Lung (tissue), 12 donors: Measurements from ENCODE around the gene LONP2. TPM values are rescaled to one million over a fixed set of nuclear protein-coding genes. Genes with fewer than 3 reads are reported as not detected.

Experiments used
- ATAC-seq: fragments of 200-7000 bp; cut with Tn5 transposase; one replicate; pipeline ENCODE4 v1.9.1; 2020; ENCODE audit warnings: moderate number of reproducible peaks; ENCODE audit not compliant: insufficient read depth, low FRiP score
- DNase-seq, 3 donors: peaks; one replicate each; pipeline ENCODE4 v3.0.0-alpha.2; 2013 to 2017
- H3K27ac ChIP-seq, 2 donors: one replicate each; pipeline ENCODE4 v1.5.1; 2013; ENCODE audit warnings: mild to moderate bottlenecking in 2 of 2, moderate library complexity in 2 of 2, control low read depth in 1 of 2, inconsistent platforms in 1 of 2, low read depth in 1 of 2, low read length in 1 of 2
- H3K27me3 ChIP-seq, 3 donors: one replicate each; pipeline ENCODE4 v1.5.1; 2013; ENCODE audit warnings: low read length in 2 of 3; ENCODE audit not compliant: control insufficient read depth in 3 of 3, insufficient read depth in 3 of 3
- H3K36me3 ChIP-seq, 4 donors: one replicate each; pipeline ENCODE4 v1.5.1; 2013; ENCODE audit warnings: low read length in 4 of 4, mild to moderate bottlenecking in 1 of 4, moderate library complexity in 1 of 4; ENCODE audit not compliant: control insufficient read depth in 4 of 4, insufficient read depth in 4 of 4
- H3K4me1 ChIP-seq, 5 donors: one replicate each; pipeline ENCODE4 v1.5.1; 2013; ENCODE audit warnings: low read length in 5 of 5, mild to moderate bottlenecking in 2 of 5, moderate library complexity in 1 of 5; ENCODE audit not compliant: control insufficient read depth in 5 of 5, insufficient read depth in 5 of 5
- H3K4me3 ChIP-seq: one replicate; pipeline ENCODE4 v1.5.1; 2013; ENCODE audit warnings: mild to moderate bottlenecking, control low read depth, moderate library complexity
- H3K9ac ChIP-seq, 2 donors: one replicate each; pipeline ENCODE4 v1.5.1; 2013; ENCODE audit warnings: low read length in 2 of 2, control low read depth in 1 of 2; ENCODE audit not compliant: insufficient read depth in 1 of 2
- H3K9me3 ChIP-seq, 4 donors: one replicate each; pipeline ENCODE4 v1.5.1; 2013; ENCODE audit warnings: low read length in 3 of 4, mild to moderate bottlenecking in 1 of 4, moderate library complexity in 1 of 4; ENCODE audit not compliant: control insufficient read depth in 4 of 4, insufficient read depth in 3 of 4
- WGBS, 2 donors: extraction: QIAGEN DNeasy Blood & Tissue Kit; methylation state at CpG; one replicate each; pipeline ENCODE4 v1.1.7; 2013; 5-methylcytosine and 5-hydroxymethylcytosine counted together
- polyA plus RNA-seq, 2 donors: library from polyadenylated mRNA; stranded (reverse); fragments of 200-250 nt; gene quantifications; one replicate each; pipeline ENCODE4 v1.2.1, GENCODE V29; 2013
- total RNA-seq, 2 donors: library from RNA; depleted of rRNA in 1 of 2; stranded (reverse); fragments of >200 nt in 1 of 2; gene quantifications; one replicate each; pipeline ENCODE4 v1.2.1, GENCODE V29; 2014 to 2021
- TF ChIP-seq, protein P1 (sequence below): IDR thresholded peaks from 2 replicates; pipeline ENCODE4 v1.5.1; 2012; ENCODE audit warnings: mild to moderate bottlenecking; ENCODE audit errors: control extremely low read depth, extremely low read depth
- donor health status: control.
- donor health status: control.
- donor health status: Bipolar disorder and iron deficiency.
- donor health status: healthy.
- donor health status: DM: yes; HTN: yes; CAD: no.

LONP2 gene
- total and polyA plus RNA-seq, 4 donors: 20.7 to 81.5 (median 46.1) TPM

DNA sequence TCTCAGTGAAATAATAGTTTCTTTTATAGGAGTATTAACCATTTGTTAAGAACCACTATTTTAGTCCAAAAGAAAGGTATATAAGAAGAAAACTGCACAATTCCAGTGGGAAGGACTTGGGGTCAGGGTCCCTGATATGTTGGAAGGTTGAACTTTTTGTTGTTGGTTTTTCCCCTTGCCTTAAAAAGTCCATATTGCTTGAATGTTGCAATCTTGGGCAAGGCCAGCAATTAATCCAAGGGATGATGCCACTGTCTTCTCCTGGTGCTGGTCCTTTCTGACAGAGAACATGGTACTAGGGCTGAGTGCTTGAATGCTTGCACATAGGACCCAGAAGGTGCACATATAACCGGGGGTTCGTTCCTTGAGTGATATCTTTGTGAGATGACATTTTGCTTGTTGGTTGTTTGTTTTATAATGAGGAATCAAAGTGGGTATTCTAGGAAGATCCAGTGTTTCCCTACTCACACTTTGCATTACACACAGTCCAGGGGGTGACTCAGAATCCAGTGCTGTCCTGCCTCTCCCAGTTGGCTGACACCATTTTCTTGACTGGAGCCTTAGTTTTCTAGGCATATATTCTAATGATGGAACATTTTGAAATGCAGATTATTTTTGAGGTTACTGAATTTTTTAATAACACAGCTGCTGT lies 86.2 kb downstream of the LONP2 start:
- H3K27ac ChIP-seq: no peak overlapping the region
- WGBS, 2 donors: 96 to 100% methylated on average over 2 of the region's 2 CpGs
- ATAC-seq: no peak

GRCh38 chr16:48330841-48331192 lies 86.7 kb downstream of the LONP2 start:
- Histone ChIP-seq H3K9me3 (no peaks in the 10 kb centered on the region), H3K4me1 (no peaks in the 10 kb centered on the region), H3K27ac (no peak overlapping the region), H3K9ac (no peak overlapping the region), H3K4me3 (no peak overlapping the region), H3K36me3 (peaks cover 6 to 19% (median 8%) of the 10 kb centered on the region in 4 donors), H3K27me3 (no peaks in the 10 kb centered on the region)
- ATAC-seq (no peak), DNase-seq (no peak)
- WGBS, 2 donors: 15 to 26% methylated on average over 3 of the region's 3 CpGs
- TF ChIP-seq, protein P1, sequence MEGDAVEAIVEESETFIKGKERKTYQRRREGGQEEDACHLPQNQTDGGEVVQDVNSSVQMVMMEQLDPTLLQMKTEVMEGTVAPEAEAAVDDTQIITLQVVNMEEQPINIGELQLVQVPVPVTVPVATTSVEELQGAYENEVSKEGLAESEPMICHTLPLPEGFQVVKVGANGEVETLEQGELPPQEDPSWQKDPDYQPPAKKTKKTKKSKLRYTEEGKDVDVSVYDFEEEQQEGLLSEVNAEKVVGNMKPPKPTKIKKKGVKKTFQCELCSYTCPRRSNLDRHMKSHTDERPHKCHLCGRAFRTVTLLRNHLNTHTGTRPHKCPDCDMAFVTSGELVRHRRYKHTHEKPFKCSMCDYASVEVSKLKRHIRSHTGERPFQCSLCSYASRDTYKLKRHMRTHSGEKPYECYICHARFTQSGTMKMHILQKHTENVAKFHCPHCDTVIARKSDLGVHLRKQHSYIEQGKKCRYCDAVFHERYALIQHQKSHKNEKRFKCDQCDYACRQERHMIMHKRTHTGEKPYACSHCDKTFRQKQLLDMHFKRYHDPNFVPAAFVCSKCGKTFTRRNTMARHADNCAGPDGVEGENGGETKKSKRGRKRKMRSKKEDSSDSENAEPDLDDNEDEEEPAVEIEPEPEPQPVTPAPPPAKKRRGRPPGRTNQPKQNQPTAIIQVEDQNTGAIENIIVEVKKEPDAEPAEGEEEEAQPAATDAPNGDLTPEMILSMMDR: no peak

More for the DNA sequence above, 86.2 kb downstream of the LONP2 start:
- DNase-seq: no peak
- Histone ChIP-seq H3K9me3 (no peaks in the 10 kb centered on the region), H3K4me3 (no peak overlapping the region), H3K27me3 (no peaks in the 10 kb centered on the region), H3K9ac (no peak overlapping the region), H3K36me3 (peaks cover 6 to 15% (median 8%) of the 10 kb centered on the region in 4 donors), H3K4me1 (no peaks in the 10 kb centered on the region)
- TF ChIP-seq, protein P1: no peak

DNA sequence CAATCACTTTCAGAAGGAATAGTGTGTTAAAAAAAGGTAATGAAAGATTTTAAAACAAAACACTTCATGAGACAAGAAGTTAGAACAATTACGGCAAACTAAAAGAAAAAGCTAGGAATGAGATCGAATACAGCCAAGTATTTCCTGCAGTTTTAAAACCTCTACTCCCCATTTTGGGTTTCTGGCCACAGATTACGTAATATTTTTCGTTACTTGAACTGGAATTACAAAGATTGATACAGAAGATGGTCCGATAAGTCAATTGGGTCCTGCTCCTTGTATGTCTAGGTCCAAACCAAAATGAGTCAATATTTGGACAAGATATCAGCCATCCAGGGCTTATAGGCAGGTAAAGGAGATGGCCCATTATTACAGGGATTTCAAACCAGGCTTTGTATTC lies 88.9 kb downstream of the LONP2 start:
- WGBS, 2 donors: 70 to 87% methylated on average over 5 of the region's 5 CpGs
- H3K9ac ChIP-seq: no peak overlapping the region
- H3K4me3 ChIP-seq: no peak overlapping the region
- H3K36me3 ChIP-seq: peaks cover 8 to 22% (median 10%) of the 10 kb centered on the region in 4 donors
- TF ChIP-seq, protein P1: no peak
- no peaks in the 10 kb centered on the region for H3K27me3 ChIP-seq
- H3K4me1 ChIP-seq: no peaks in the 10 kb centered on the region
- no peaks in the 10 kb centered on the region for H3K9me3 ChIP-seq
- no peak overlapping the region for H3K27ac ChIP-seq
- DNase-seq (no peak), ATAC-seq (no peak)

GRCh38 chr16:48334325-48334724 lies 90.2 kb downstream of the LONP2 start:
- H3K27me3 ChIP-seq: no peaks in the 10 kb centered on the region
- TF ChIP-seq, protein P1: no peak
- 94 to 98% methylated on average over 9 of the region's 9 CpGs for WGBS, 2 donors
- H3K9me3 ChIP-seq: no peaks in the 10 kb centered on the region
- no peak overlapping the region for H3K9ac ChIP-seq
- H3K4me1 ChIP-seq: no peaks in the 10 kb centered on the region
- H3K27ac ChIP-seq: no peak overlapping the region
- DNase-seq (no peak), ATAC-seq (no peak)
- peaks cover 8 to 22% (median 10%) of the 10 kb centered on the region in 4 donors for H3K36me3 ChIP-seq
- no peak overlapping the region for H3K4me3 ChIP-seq
